Heart right ventricle (tissue), 16 donors: ENCODE results near the gene F13A1. TPM values are rescaled to one million over a fixed set of nuclear protein-coding genes. Genes with fewer than 3 reads are reported as not detected.
A peak's percentile ranks its signal among the peaks of the same experiment; 100 is the strongest.

Source experiments
- ATAC-seq, 8 donors: fragments of 200-7000 bp; cut with Tn5 transposase; one replicate each; pipeline ENCODE4 v1.9.1; 2020; ENCODE audit warnings: mild to moderate bottlenecking in 8 of 8, moderate library complexity in 8 of 8, moderate number of reproducible peaks in 1 of 8
- DNase-seq, 2 donors: peaks; one replicate each; pipeline ENCODE4 v3.0.0-alpha.2; 2020
- H3K27ac ChIP-seq, 10 donors: fragments of 200-600 bp; sonication (generic) in 2 of 10; one replicate each; pipeline versions ENCODE4 v1.5.0 to v1.8.0; 2020 to 2022; ENCODE audit warnings: mild to moderate bottlenecking in 3 of 10
- H3K27me3 ChIP-seq, 7 donors: fragments of 200-600 bp; one replicate each; pipeline ENCODE4 v1.8.0; 2021 to 2022; ENCODE audit warnings: mild to moderate bottlenecking in 2 of 7
- H3K36me3 ChIP-seq, 9 donors: fragments of 200-600 bp; sonication (generic) in 1 of 9; one replicate each; pipeline versions ENCODE4 v1.5.0 to v1.8.0; 2020 to 2022; ENCODE audit warnings: mild to moderate bottlenecking in 2 of 9
- H3K4me1 ChIP-seq, 9 donors: fragments of 200-600 bp; sonication (generic) in 1 of 9; one replicate each; pipeline versions ENCODE4 v1.5.0 to v1.8.0; 2020 to 2022; ENCODE audit warnings: mild to moderate bottlenecking in 4 of 9
- H3K4me3 ChIP-seq, 10 donors: fragments of 200-600 bp; sonication (generic) in 2 of 10; one replicate each; pipeline versions ENCODE4 v1.5.0 to v1.8.0; 2020 to 2022; ENCODE audit warnings: mild to moderate bottlenecking in 7 of 10, moderate library complexity in 2 of 10
- H3K9me3 ChIP-seq, 11 donors: fragments of 200-600 bp in 10 of 11; sonication (generic) in 2 of 11; one replicate each; pipeline versions ENCODE4 v1.5.0 to v1.8.0; 2013 to 2022; ENCODE audit warnings: mild to moderate bottlenecking in 2 of 11, control low read depth in 1 of 11, moderate library complexity in 1 of 11
- WGBS, 2 donors: extraction: QIAGEN DNeasy Blood & Tissue Kit; methylation state at CpG; one replicate each; pipeline ENCODE4 v1.1.7; 2013; ENCODE audit warnings: inconsistent platforms in 1 of 2; 5-methylcytosine and 5-hydroxymethylcytosine counted together
- intact Hi-C, 10 donors: fragments of 100-400 bp; cut with DNase I; formaldehyde crosslinking; loops; one replicate each; pipeline versions ENCODE4 v1.11.1 to v1.14.2; 2022
- polyA plus RNA-seq, 2 donors: library from polyadenylated mRNA; stranded (reverse); fragments of 200-250 nt; gene quantifications; one replicate each; pipeline ENCODE4 v1.2.3, GENCODE V29; 2013
- total RNA-seq, 10 donors: library from RNA; stranded (reverse); fragmentation: NEBNext Ultra II Directional in 3 of 10; extraction: Animal tissue kit (Norgen Biotek cat#: 25700) in 3 of 10; gene quantifications; one replicate each; pipeline versions ENCODE4 v1.2.1 to v1.2.4, GENCODE V29; 2021 to 2023
- TF ChIP-seq, protein P1 (sequence below), 9 donors: fragments of 200-600 bp; sonication (generic) in 2 of 9; IDR thresholded peaks; one replicate each; pipeline versions ENCODE4 v1.5.0 to v1.8.0; 2021 to 2022; ENCODE audit warnings: antibody characterized with exemption in 9 of 9, mild to moderate bottlenecking in 5 of 9, moderate library complexity in 1 of 9
- donor health status: Arrhythmogenic right ventricular cardiomyopathy.
- donor health status: ischemic (EF 13 %, LVEDD 7.1; RV severe dilation, severe dysfunction).
- donor health status: healthy with polysubstance abuse.
- donor health status: DM: no; HTN: yes; CAD: no.
- donor health status: DM: no; HTN: no; CAD: no.
- donor health status: ischemic (EF 25% LVEDD 6.9; RV normal size, moderate dysfunction).
- donor health status: ischemic (EF 25% LVEDD 5.7; RV mildly dilated, moderate dysfunction).
- donor health status: healthy.
- donor health status: DM: yes; HTN: yes; CAD: no.
- donor health status: Ischemic cardiomyopathy.
- donor health status: ischemic (EF 35%, LVEDD 5.7; RV mildly dilated, moderate dysfunction).
- donor health status: nonischemic (EF 11% LVEDD 7.7; RV severe dilation, severe dysfunction).
- donor health status: DM: yes; HTN: yes; CAD: no.
- donor health status: PGD.
- donor health status: ischemic (EF 29% LVEDD 5.4; RV normal size, mild dysfunction).
- donor health status: nonischemic (EF 23%, LVEDD 6.1; RV moderate dilation, normal function).

F13A1 gene
- total and polyA plus RNA-seq, 12 donors: 8.4 to 265 (median 22.8) TPM

DNA sequence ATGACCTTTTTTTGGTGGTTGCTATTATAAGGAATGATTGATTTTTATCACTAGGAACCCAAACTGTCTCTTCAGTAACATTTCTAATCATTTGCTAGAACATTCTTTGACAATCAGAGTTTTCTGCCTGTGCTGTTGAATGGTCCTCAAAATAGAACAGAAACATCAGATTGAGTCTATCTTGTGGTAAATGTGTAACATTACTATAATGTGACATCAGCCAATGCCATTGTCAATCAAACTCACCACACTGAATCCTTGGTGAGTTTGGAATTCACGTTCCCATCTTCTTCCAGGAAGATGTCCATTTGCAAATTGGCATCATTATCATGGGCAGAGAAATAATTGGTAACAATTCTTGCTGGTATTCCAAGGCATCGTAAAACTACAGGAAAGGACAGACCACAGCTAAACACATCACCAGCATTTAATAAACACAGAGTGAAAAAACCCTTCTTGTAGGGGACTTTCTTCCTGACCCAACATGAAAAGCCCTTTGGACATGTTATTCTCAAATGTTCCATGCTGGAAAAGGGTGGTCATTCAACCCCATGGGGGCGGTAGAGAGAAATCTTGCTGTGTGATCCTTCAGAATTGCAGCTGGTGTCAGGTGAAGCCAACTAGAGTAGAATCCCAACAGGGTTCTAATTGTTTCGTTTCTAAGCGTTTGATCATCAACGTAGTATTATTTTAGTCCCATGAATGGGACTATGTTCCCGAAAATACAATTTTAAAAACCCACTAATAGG is 98.5 kb downstream of the F13A1 start:
- intact Hi-C loops: loop anchor here in 3 of 10 donors (2.0 to 10.0 kb wide), 3 partner anchors 269 to 325 kb away; no protein-coding TSS in a partner anchor
- TF ChIP-seq, protein P1, sequence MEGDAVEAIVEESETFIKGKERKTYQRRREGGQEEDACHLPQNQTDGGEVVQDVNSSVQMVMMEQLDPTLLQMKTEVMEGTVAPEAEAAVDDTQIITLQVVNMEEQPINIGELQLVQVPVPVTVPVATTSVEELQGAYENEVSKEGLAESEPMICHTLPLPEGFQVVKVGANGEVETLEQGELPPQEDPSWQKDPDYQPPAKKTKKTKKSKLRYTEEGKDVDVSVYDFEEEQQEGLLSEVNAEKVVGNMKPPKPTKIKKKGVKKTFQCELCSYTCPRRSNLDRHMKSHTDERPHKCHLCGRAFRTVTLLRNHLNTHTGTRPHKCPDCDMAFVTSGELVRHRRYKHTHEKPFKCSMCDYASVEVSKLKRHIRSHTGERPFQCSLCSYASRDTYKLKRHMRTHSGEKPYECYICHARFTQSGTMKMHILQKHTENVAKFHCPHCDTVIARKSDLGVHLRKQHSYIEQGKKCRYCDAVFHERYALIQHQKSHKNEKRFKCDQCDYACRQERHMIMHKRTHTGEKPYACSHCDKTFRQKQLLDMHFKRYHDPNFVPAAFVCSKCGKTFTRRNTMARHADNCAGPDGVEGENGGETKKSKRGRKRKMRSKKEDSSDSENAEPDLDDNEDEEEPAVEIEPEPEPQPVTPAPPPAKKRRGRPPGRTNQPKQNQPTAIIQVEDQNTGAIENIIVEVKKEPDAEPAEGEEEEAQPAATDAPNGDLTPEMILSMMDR (IDR thresholded peaks at IDR 0.05): peak in 7 of 9 donors; percentile 28 to 49 (median 37)
- 46 to 52% methylated on average over 7 of the region's 7 CpGs for WGBS, 2 donors
- ATAC-seq (no peak), DNase-seq (no peak)
- peaks cover 0 to 44% (median 0%) of the 10 kb centered on the region in 9 donors for H3K36me3 ChIP-seq
- H3K4me1 ChIP-seq: no peaks in the 10 kb centered on the region
- no peak overlapping the region for H3K27ac ChIP-seq
- H3K4me3 ChIP-seq: no peak overlapping the region
- H3K9me3 ChIP-seq: no peaks in the 10 kb centered on the region
- peaks cover 0 to 2% (median 0%) of the 10 kb centered on the region in 7 donors for H3K27me3 ChIP-seq

DNA sequence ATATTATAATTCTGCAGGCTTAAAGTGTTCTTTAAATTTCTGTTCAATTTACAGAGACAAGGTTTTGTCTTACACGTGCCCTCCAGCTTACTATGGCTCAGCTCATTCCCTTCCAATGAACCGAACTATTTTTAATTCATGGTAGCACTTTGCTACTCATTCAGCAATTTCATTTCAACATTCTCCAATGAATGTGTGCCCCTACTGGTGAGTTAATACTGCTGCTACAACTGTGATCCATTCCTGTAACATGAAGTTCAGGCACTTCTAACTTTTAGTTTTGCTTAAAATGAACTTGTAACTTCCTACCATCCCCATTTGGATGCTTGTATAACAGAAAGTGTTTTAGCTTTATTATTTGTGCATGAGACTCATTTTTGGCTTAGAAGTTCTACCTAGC is 99.7 kb downstream of the F13A1 start:
- no peak overlapping the region for H3K27ac ChIP-seq
- peaks cover 0 to 42% (median 0%) of the 10 kb centered on the region in 9 donors for H3K36me3 ChIP-seq
- H3K4me3 ChIP-seq: no peak overlapping the region
- no peaks in the 10 kb centered on the region for H3K9me3 ChIP-seq
- intact Hi-C loops: loop anchor here in 2 of 10 donors (5.0 to 10.0 kb wide), 2 partner anchors 274 to 327 kb away; no protein-coding TSS in a partner anchor
- TF ChIP-seq, protein P1 (IDR thresholded peaks at IDR 0.05): peak in 6 of 9 donors; percentile 14 to 37 (median 29)
- 52 to 62% methylated on average over 2 of the region's 2 CpGs for WGBS, 2 donors
- H3K4me1 ChIP-seq: no peaks in the 10 kb centered on the region
- DNase-seq (no peak), ATAC-seq (no peak)
- no peaks in the 10 kb centered on the region for H3K27me3 ChIP-seq

DNA sequence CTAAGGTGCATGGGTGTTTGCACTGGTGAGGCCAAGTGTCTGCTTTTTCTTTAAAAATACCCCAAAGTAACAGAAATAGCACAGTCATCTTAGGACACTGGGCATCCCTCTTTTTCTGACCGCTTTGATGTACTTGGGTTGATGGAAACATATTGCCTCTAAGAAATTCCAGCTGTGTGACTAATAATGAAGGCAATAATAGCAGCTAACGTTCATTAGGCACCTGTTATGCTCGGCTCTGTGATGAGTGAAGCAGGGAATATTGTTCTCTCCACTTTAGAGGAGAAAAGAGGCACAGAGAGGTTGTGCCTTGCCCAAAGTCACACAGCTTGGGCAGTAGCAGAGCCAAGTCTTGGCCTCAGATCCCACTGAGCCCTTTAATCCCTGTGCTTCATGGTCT is 100.7 kb downstream of the F13A1 start:
- Histone ChIP-seq H3K4me3 (no peak overlapping the region), H3K27me3 (no peaks in the 10 kb centered on the region), H3K9me3 (no peaks in the 10 kb centered on the region), H3K27ac (no peak overlapping the region), H3K36me3 (peaks cover 0 to 40% (median 0%) of the 10 kb centered on the region in 9 donors), H3K4me1 (no peaks in the 10 kb centered on the region)
- ATAC-seq: no peak
- 77 to 83% methylated on average over 3 of the region's 3 CpGs for WGBS, 2 donors
- TF ChIP-seq, protein P1 (IDR thresholded peaks at IDR 0.05): no peak
- intact Hi-C loops: loop anchor here in 2 of 10 donors (5.0 to 10.0 kb wide), 2 partner anchors 275 to 328 kb away; no protein-coding TSS in a partner anchor
- DNase-seq: no peak

DNA sequence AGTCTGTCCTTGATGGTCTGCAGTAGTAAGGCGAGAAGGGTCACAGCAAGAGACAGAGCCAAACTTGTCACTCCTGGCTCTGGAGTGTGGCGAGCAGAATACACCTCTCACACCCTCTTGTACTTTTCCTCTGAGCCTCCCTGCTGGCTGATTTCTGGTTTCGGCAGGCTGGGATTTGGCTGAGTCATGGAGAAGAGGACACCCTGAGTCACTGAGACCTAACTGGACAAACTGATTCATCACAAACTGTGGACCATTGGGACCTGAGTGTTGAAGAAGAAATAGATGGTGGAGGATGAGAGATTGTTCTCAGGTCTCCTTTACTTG is 101.7 kb downstream of the F13A1 start:
- no peaks in the 10 kb centered on the region for H3K4me1 ChIP-seq
- TF ChIP-seq, protein P1 (IDR thresholded peaks at IDR 0.05): no peak
- H3K27ac ChIP-seq: no peak overlapping the region
- H3K36me3 ChIP-seq: peaks cover 0 to 30% (median 0%) of the 10 kb centered on the region in 9 donors
- H3K9me3 ChIP-seq: no peaks in the 10 kb centered on the region
- H3K4me3 ChIP-seq: no peak overlapping the region
- intact Hi-C loops: no loop called here
- peak in 1 of 8 donors; percentile 41 for ATAC-seq
- 45 to 65% methylated on average over 3 of the region's 3 CpGs for WGBS, 2 donors
- H3K27me3 ChIP-seq: no peaks in the 10 kb centered on the region
- DNase-seq: no peak
